Mesodermal cell (in vitro differentiated cells): ENCODE measurements around the gene BRPF1.

Source experiments
- H3K27ac ChIP-seq: 2 replicates; pipeline ENCODE4 v1.7.0; 2013; ENCODE audit warnings: mild to moderate bottlenecking, low read depth, low read length, moderate library complexity; ENCODE audit not compliant: severe bottlenecking
- H3K36me3 ChIP-seq: 2 replicates; pipeline ENCODE4 v1.7.1; 2013; ENCODE audit warnings: mild to moderate bottlenecking, low read length, moderate library complexity; ENCODE audit not compliant: control insufficient read depth, insufficient read depth
- H3K4me1 ChIP-seq: one replicate; pipeline ENCODE4 v1.7.1; 2013; ENCODE audit warnings: mild to moderate bottlenecking, low read length; ENCODE audit not compliant: insufficient read depth, control insufficient read depth, poor library complexity, severe bottlenecking
- H3K4me3 ChIP-seq: 2 replicates; pipeline ENCODE4 v1.7.0; 2013; ENCODE audit warnings: low read length, control low read depth, mild to moderate bottlenecking; ENCODE audit not compliant: insufficient read depth, poor library complexity, severe bottlenecking; ENCODE audit errors: extremely low read depth
- H3K9me3 ChIP-seq: 2 replicates; pipeline ENCODE4 v1.7.1; 2013; ENCODE audit warnings: mild to moderate bottlenecking, low read length, moderate library complexity; ENCODE audit not compliant: control insufficient read depth
- WGBS, 2 experiments: methylation state at CpG; one replicate each; pipeline ENCODE4 v1.1.5; 2013; ENCODE audit warnings: missing lambda C conversion rate in 2 of 2; ENCODE audit not compliant: insufficient coverage in 2 of 2; 5-methylcytosine and 5-hydroxymethylcytosine counted together

Gene BRPF1

DNA sequence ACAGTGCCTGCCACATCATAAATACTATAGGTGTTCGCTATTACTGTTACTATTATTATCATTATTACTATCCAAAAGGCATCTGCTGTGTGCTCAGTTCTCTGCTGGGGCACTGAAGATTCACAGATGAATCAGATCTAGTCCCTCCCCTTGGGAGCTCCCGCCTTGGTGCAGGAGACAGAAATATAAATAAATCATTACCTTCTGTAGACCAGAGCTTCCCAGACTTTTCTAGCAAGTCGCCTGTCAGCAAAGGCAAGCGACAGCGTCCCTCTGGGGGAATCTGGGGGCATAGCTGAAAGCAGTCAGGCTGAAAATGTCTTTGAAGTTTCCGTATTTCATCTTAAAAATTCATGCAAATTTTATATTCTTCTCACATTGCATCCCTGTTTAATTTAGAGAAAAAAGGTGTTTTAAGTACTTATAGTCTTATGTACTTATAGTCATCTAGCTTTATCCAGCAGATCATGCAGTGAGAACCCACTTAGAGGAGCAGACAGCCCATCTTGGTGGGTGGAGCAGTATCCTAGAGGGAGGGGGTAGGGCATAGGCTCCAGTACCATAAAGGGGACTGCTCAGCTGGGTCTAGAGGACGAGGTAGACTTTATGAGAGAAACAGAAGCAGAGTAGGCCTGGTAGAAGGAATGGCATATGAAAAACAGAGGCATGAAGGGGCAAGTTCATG lies 10.4 kb upstream of the BRPF1 start:
- Histone ChIP-seq H3K4me3 (no peak overlapping the region), H3K9me3 (no peaks in the 10 kb centered on the region), H3K27ac (no peak overlapping the region), H3K4me1 (no peaks in the 10 kb centered on the region), H3K36me3 (no peaks in the 10 kb centered on the region)
- 34 to 35% methylated on average over 3 to 4 of the region's 7 CpGs for WGBS, 2 experiments

- no peaks in the 10 kb centered on the region for H3K4me1 ChIP-seq
- H3K27ac ChIP-seq: no peak overlapping the region
- WGBS, 2 experiments: 86% methylated on average over 2 of the region's 2 CpGs; no CpG with 5 or more reads in 1 of the 2 experiments
- no peak overlapping the region for H3K4me3 ChIP-seq
- H3K9me3 ChIP-seq: no peaks in the 10 kb centered on the region
- no peaks in the 10 kb centered on the region for H3K36me3 ChIP-seq
Measured at GRCh38 chr3:9721700-9722060, 9.9 kb upstream of the BRPF1 start.

DNA sequence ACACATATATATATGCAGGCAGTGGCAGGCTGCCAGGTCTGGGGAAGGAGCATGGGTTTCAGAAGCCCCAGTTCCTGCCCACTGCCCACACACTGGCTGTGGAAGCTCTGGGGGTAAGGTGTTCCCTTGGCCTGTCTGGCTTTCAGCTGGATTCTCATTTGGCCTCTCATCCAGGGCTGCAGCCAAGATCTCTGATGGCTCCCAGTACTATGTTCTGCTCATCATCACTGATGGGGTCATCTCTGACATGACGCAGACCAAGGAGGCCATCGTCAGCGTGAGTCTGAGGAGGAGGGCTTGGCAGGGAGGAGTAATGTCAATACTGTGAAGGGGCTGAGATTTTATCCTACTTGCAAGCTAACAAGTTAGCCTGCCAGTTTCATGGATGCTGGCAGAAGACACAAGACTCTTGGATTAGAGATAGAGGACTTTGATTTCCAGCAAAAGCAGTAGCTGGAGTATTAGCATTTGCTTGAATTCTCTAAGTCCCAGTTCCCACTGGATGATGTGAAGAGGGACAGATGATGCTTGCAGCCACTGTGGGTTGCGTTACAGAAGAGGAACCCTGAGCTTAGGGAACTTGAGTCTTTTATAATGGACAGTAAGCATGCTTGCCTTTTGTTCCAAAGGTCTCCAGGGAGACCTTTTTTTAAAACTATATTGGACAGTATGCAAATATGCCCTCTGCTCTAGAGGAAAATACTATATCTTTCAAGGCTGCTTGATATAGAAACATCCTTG lies 5.6 kb upstream of the BRPF1 start:
- no peaks in the 10 kb centered on the region for H3K36me3 ChIP-seq
- H3K9me3 ChIP-seq: no peaks in the 10 kb centered on the region
- WGBS, 2 experiments: 91 to 100% methylated on average over 3 to 4 of the region's 4 CpGs
- no peak overlapping the region for H3K27ac ChIP-seq
- no peak overlapping the region for H3K4me3 ChIP-seq
- H3K4me1 ChIP-seq: peaks cover 8% of the 10 kb centered on the region

DNA sequence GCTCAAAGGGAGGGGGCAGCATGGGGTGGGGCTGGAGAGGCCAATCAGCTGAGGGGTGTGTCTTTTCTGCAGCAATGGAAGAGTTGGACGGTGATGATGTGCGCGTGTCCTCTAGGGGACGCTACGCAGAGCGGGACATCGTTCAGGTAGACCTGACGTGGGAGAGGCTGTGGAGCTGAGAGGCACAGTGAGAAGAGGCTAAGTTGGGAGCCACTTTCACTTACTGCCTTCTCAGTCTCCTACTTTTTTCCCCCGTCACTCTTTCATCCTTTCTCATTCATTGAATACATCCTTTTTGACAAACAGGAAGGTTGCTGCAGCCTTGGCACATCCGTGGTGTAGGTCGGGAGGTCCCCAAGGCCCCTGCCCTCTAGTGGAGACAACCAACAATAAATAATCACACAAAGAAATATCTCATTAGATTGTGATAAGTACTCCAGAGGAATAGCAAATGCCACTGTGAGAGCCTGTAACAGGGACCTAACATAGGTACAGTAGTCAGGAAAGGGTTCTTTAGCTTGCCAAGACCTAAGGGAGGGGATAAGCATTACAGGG lies 4.4 kb upstream of the BRPF1 start:
- WGBS, 2 experiments: 0 to 19% methylated on average over 1 to 8 of the region's 11 CpGs
- H3K4me3 ChIP-seq: no peak overlapping the region

DNA sequence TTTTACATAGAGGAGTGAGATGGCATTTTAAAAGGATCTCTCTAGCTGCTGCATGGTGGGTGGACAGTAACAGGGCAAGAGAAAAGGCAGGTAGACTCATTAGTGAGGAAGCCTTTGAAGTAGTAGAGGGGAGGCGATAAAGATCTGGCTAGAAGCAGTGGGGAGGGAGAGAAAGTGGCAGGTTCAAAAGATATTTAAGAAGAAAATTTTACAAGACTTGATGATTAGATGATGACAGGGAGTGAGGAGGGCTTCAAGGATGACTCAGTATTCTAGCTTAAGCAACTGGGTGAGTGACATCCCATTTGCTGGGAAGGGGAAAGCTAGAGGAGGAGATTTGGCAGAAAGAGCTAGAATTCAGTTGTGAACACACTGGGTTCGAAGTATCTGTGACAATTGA lies 3.8 kb upstream of the BRPF1 start:
- Histone ChIP-seq H3K27ac (no peak overlapping the region), H3K4me1 (peaks cover 10% of the 10 kb centered on the region), H3K4me3 (no peak overlapping the region), H3K9me3 (no peaks in the 10 kb centered on the region), H3K36me3 (peaks cover under 1% of the 10 kb centered on the region)
- 85 to 93% methylated on average over 2 of the region's 2 CpGs for WGBS, 2 experiments

More for the DNA sequence above, 4.4 kb upstream of the BRPF1 start:
- Histone ChIP-seq H3K9me3 (no peaks in the 10 kb centered on the region), H3K36me3 (no peaks in the 10 kb centered on the region), H3K4me1 (peaks cover 8% of the 10 kb centered on the region), H3K27ac (no peak overlapping the region)

GRCh38 chr3:9729419-9729818 lies 2.1 kb upstream of the BRPF1 start:
- Histone ChIP-seq H3K27ac (no peak overlapping the region), H3K9me3 (no peaks in the 10 kb centered on the region), H3K4me3 (no peak overlapping the region), H3K36me3 (peaks cover 17% of the 10 kb centered on the region), H3K4me1 (peaks cover 18% of the 10 kb centered on the region)
- WGBS, 2 experiments: 87 to 94% methylated on average over 6 to 10 of the region's 10 CpGs

GRCh38 chr3:9730657-9731205 lies 804 bp upstream of the BRPF1 start:
- H3K9me3 ChIP-seq: no peaks in the 10 kb centered on the region
- H3K36me3 ChIP-seq: peaks cover 30% of the 10 kb centered on the region
- peak overlapping the region; percentile 87 for H3K4me3 ChIP-seq
- WGBS, 2 experiments: 3 to 5% methylated on average over 15 to 16 of the region's 17 CpGs
- peak overlapping the region; percentile 100 for H3K27ac ChIP-seq
- H3K4me1 ChIP-seq: peaks cover 18% of the 10 kb centered on the region

DNA sequence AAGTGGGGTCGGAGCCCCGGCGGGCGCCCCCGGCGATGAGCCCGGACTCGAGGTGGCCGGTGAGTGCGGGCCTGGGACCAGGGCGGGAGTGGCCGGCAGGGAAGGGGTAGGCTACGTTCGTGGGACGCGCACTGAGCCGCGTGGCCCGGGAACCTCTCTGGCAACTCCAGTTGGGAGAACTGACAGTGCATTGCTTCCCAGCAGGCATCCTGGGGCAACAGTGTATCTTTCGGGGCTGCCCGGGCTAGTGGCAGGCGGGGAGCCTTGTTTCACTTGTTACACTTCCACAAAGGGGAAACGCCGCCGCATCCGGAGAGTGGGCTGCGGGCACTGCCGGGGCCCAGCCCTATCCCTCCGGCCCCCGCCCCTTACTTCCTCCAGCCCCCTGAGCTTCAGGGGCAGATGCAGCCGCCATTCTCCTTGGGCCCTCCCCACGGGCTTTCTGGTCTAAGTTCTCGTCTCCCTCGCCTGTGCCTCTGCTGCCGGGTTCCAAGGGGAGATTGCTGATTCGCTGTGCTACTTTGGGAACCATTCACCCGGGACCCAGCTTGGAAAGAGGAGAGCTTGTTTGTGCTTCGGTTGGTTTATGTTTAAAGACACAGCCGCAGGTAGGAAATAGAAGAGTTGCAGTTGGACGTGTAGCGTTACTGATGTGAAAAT lies 675 bp downstream of the BRPF1 start:
- no peaks in the 10 kb centered on the region for H3K9me3 ChIP-seq
- peak overlapping the region; percentile 87 for H3K4me3 ChIP-seq
- H3K4me1 ChIP-seq: peaks cover 18% of the 10 kb centered on the region
- WGBS, 2 experiments: 6 to 7% methylated on average over 33 to 38 of the region's 41 CpGs
- H3K27ac ChIP-seq: peak overlapping the region; percentile 100
- H3K36me3 ChIP-seq: peaks cover 45% of the 10 kb centered on the region

DNA sequence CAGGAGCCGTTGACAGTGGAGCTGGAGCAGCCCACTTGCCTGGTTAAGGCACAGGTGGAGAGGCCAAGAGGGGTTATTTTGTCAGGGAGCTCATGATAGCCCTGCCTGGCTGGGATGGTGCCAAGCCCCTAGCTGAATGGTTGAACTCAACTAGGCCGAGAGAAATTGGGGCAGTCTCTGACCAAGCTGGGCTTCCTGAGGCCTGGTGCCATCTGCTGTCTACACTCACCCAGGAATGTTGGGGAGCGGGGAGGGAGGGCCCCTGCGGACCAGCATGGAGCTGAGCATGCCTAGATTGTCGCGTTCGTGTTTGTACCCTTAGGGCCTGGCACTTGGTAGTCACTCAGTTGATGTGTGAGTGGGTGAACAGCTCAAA lies 1.2 kb downstream of the BRPF1 start:
- WGBS, 2 experiments: 52 to 63% methylated on average over 3 of the region's 7 CpGs
- Histone ChIP-seq H3K27ac (no peak overlapping the region), H3K36me3 (peaks cover 50% of the 10 kb centered on the region)

GRCh38 chr3:9736831-9737230 lies 5.3 kb downstream of the BRPF1 start:
- H3K4me3 ChIP-seq: no peak overlapping the region
- H3K27ac ChIP-seq: no peak overlapping the region
- 67 to 92% methylated on average over 1 to 2 of the region's 2 CpGs for WGBS, 2 experiments
- H3K36me3 ChIP-seq: peaks cover 91% of the 10 kb centered on the region
- H3K9me3 ChIP-seq: no peaks in the 10 kb centered on the region
- peaks cover 10% of the 10 kb centered on the region for H3K4me1 ChIP-seq

More for the DNA sequence above, 1.2 kb downstream of the BRPF1 start:
- peak overlapping the region; percentile 87 for H3K4me3 ChIP-seq
- peaks cover 14% of the 10 kb centered on the region for H3K4me1 ChIP-seq
- no peaks in the 10 kb centered on the region for H3K9me3 ChIP-seq
